ENCODE measurements around the gene CDYL.

CDYL gene

DNA sequence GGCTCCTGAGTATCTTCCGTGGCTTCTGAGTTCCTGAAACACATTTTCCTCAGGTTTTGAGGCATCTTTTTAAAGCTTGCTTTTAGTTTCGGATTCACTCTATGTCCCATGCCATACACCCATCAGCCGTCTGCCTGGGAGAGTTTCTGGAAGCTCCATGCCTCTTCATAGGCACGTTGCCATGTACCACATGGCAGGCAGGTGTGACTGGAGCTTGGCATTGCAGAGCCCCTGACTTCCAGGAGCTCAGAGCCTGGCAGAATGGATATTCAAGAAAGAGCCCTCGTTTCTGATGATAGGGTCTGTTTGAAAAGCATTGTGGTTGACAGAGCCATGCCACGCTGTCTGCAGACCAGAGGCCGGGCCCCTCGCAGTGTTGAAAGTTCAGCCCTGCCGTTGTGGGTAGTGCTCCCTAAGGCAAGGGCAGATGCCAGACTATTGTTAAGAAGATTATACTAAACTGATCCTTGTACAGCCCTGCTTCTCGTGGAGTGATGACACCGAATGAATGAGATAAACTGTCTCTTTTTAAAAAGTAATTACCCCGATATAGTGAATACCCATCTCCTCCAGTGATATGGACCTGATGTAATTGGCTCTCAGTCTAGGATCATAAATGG is 127.7 kb downstream of the CDYL start:
- no peak for DNase-seq (ENCODE audit: extremely low read depth in 1 of 2, low read depth in 1 of 2)

DNA sequence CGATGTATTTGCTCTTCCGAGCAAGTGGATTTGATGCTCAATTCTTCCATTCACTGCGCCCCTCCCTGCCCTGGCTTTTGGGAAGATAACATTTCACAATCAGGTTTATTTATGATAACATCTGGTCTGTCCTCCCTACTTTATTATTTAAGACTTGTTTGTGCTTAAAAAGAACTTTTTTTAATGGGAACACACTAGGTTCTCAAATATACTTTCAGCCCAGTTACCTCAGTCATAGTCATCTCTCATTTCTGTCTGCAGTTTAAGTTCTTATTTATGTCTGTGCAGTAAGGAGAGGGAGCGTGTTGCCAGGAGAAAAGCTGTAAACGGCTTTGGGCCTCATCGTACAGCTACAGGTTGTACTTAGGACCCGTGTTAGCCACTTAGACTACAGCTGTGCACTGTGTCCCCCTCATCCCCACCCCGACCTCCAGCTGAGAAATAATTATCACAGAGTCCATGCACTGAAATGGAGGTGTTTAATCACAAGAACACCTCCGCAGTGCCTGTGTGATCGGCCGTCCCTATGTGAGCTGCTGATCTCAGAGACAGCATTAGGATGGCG is 128.3 kb downstream of the CDYL start:
- DNase-seq (ENCODE audit: extremely low read depth in 1 of 2, low read depth in 1 of 2): no peak

DNA sequence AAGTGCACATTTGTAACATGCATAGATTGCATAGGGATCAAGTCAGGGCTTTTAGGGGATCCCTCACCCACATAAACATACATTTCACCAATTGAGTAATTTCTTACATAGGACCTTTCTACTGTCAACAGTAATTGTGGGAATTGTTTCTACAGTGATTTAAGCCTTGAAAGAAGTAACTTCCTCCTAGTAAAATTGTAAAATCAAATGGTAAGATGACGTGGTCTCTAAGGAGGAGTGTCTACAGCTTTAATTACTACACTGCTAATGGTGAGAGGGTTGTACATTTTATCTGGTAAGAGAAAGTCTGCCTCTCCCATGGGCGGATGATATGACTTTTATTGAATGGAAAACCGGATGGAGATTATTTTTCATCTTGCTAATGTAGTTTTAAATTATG is 129.6 kb downstream of the CDYL start:
- DNase-seq (ENCODE audit: extremely low read depth in 1 of 2, low read depth in 1 of 2): no peak

- DNase-seq (ENCODE audit: extremely low read depth in 1 of 2, low read depth in 1 of 2): no peak
Observed at GRCh38 chr6:4906293-4907276, 130.4 kb downstream of the CDYL start.

DNA sequence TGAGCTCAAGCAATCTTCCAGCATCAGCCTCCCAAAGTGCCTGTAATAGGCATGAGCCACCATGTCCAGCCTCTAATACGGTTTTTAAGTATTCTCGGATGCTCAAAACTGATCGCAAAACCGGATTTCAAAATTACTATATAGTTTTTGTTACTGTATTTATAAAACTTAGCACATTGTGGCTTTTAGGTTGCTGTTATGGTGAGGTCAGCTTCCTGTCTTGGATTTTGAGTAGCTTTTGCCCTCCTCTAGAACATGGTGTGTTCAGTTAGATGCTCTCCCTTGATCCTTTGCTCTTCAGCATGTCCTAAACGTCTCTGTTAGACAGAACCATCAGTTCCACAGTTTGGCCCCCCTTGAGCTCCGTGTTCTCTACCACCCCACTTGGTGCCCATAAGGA is 131.4 kb downstream of the CDYL start:
- no peak for DNase-seq (ENCODE audit: extremely low read depth in 1 of 2, low read depth in 1 of 2)

- no peak for DNase-seq (ENCODE audit: extremely low read depth in 1 of 2, low read depth in 1 of 2)
Observed at GRCh38 chr6:4908062-4908461, 131.9 kb downstream of the CDYL start.

DNA sequence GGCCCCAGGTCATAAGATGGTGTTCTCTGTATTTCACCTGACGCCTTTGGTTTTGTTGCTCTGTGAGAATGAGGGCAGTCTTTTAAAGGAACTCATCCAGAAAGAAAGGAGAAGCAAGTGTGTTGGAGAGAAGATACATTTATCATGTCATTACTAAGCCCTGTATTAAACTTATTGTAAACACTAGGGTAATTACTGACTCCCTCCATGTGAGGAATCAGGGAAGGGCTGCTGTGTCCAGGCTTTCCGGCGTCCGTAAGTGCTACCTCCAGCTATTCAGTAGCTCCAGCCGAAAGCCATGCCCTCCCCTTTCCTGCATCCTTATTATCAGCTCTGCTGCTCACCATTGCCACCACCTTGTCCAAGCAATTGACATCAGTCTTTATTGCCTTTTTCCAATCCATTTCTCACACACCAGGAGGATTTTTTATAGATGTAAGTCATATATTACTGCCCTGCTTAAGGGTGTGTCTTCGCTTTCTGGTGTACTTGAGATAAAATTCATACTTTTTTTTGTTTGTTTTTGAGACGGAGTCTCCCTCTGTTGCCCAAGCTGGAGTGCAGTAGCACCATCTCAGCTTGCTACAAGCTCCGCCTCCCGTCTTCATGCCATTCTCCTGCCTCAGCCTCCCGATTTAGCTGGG is 133.0 kb downstream of the CDYL start:
- DNase-seq (ENCODE audit: extremely low read depth in 1 of 2, low read depth in 1 of 2): no peak

GRCh38 chr6:4910037-4910760 is 134.0 kb downstream of the CDYL start:
- DNase-seq (ENCODE audit: extremely low read depth in 1 of 2, low read depth in 1 of 2): no peak

DNA sequence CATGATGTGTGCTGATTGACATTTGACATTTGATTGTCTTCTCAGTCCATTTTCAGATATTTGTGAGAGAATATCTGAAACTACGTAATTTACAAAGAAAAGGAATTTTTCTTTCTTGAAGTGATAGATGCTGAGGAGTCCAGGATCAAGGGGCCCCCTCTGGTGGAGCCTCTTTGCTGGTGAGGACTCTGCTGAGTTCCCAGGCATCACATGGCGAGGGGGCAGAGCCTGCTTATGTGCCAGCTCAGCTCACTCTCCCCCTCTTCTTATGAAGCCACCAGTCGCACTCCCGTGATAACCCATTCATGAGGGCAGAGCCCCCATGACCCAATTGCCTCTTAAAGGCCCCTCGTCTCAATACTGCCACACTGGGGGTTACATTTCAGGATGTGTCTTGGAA is 136.4 kb downstream of the CDYL start:
- no peak for DNase-seq (ENCODE audit: extremely low read depth in 1 of 2, low read depth in 1 of 2)

GRCh38 chr6:4913705-4914419 is 137.7 kb downstream of the CDYL start:
- no peak for DNase-seq (ENCODE audit: extremely low read depth in 1 of 2, low read depth in 1 of 2)

DNA sequence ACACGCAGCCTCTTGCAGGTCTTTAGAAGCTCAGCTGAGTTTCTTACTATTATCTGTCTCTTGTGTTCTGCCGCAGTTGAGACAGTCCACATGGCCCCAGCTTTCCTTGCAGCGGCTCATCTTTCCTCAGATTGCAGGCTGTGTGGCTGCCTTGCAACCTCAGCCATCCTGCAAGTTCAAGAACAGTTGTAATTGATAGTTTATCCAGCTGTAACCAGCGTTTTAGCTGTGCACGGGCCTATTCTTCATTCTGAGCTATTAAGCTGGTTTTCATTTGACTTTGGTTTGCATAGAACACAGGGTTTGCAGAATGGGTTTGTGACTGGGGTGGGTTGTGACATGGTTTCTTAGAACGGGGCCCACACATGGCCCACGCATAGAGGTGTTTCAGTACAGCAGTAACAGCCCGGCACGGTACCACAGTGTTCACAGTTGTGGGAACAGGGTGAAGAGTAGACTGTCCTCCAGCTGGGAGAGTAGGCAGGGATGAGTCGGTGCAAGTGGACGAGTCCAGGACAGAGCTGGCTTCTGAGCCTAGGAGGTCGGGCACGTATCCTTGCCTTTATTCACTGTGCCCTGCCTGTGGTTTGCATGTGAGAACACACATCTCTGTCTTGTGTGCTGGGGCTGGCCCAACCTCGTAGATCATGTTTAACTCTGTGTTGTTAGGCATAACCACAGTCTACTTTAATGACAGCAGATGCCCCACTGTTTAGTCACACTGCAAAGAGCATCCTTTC is 138.4 kb downstream of the CDYL start:
- DNase-seq (ENCODE audit: extremely low read depth in 1 of 2, low read depth in 1 of 2): no peak

DNA sequence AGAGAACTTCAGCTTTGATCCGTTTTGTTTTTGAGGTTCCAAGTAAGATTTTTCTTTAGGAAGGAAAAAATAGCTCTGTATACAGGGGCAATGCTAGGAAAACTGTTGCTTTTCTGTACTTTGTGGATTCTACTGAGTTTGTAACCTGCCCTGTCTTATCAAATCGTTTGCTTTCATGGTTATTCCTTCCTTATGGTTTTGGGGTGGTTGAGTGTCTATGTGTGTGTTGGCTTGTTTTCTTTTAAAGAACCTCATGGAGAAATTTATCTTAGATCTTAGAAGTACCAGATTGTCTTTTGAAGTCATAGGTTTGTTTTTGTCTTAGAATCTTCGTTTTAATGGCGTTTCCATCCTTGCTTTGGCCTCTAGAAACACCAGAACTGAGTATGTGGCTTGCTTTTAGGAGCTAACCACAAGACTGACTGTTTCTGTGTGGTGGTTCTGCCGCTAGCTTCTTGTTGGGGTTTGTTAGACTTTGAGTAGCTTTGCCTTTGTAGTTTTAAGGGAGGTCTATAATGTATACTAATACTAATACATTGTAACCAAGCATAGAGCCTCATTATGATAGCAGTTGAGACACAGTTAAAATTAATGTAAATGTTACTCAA is 140.9 kb downstream of the CDYL start:
- DNase-seq (ENCODE audit: extremely low read depth in 1 of 2, low read depth in 1 of 2): no peak

- no peak for DNase-seq (ENCODE audit: extremely low read depth in 1 of 2, low read depth in 1 of 2)
Observed at GRCh38 chr6:4920914-4921410, 144.8 kb downstream of the CDYL start.

GRCh38 chr6:4922488-4923037 is 146.4 kb downstream of the CDYL start:
- no peak for DNase-seq (ENCODE audit: extremely low read depth in 1 of 2, low read depth in 1 of 2)

- no peak for DNase-seq (ENCODE audit: extremely low read depth in 1 of 2, low read depth in 1 of 2)
Observed at GRCh38 chr6:4923081-4923480, 146.9 kb downstream of the CDYL start.

DNA sequence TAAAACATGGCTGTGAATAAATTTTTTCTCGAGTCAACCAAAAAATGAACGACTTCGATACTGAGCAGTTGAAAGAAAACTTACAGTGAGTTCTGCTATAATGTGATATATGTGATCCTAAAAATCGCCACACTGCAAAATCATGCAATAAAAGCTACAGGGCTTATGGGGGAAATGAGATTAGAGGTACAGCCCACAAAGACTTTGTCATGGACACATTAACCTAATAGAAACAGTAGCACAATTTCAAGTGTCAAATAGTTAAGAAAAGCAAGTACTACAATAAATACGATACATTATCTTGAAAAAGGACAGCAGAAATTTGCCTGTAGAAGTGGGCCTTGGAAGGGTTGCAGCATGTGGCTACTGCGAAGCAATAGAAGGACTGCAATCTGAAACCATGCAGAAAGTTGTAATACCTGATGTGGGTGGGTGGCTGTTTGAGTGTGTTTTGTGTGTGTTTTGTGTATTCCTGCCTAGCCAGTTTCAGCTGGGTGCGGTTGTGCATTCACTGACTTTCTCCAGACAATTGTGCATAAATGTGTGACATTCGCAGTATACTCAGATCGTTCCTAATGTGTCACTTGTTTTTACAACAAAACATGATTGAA is 148.6 kb downstream of the CDYL start:
- DNase-seq (ENCODE audit: extremely low read depth in 1 of 2, low read depth in 1 of 2): no peak

DNA sequence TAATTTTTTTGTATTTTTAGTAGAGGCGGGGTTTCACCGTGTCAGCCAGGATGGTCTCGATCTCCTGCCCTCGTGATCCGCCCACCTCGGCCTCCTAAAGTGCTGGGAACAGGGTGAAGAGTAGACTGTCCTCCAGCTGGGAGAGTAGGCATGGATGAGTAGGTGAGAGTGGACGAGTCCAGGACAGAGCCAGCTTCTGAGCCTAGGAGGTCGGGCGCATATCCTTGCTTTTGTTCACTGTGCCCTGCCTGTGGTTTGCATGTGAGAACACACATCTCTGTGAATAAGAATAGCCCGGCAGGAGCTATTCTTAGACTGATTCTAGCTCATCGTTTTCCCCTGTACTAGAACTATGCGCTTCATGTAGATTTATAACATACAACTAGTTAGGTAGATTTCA is 149.4 kb downstream of the CDYL start:
- DNase-seq (ENCODE audit: extremely low read depth in 1 of 2, low read depth in 1 of 2): no peak

DNA sequence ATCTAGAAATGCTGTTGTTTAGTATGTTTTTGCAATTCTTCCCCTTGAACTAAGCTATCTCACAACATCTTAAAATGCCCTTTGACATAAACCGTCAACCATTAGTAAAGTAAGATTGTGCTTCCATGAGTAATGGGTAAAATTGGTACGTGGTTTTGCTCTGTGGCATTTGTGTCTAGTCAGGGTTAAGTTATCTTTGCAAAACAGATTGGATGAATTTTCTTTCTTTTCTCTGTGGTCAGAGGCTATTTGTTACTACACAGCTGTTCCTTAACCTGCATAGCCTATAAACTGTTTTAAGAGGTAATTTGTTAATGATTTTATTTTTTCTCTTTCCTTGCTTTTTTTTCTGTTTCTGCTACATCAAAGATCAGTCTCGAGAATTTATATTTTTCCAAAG is 152.2 kb downstream of the CDYL start:
- DNase-seq (ENCODE audit: extremely low read depth in 1 of 2, low read depth in 1 of 2): no peak

All from stimulated activated CD8-positive, alpha-beta memory T cell treated with anti-CD3 and anti-CD28 coated beads, Interleukin-7, amount 100 ng/mL, for 48 hours (primary cell).